Measurements from ENCODE around the gene MTG2.

MTG2 gene

DNA sequence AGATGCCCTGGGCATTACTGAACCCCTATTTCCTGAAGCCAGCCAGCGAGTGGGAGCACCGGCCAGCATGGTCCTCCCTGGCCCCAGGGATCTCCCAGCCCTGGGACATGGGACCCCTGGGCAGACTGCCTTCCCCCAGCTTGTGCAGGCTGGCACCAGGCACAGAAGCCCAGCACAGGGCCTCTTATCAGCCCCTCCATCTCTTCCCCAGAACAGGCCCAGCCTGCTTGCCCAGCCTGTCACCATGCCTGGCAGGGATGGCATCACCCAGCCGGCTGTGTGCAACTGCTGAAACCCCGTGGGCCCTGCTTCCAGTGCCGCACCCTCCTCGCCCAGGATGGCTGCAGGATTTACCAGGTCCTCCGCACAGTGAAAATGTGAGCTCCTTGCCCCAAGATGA is 49.4 kb downstream of the MTG2 start:
- Histone ChIP-seq H2AFZ (ENCODE audit: low read depth, low read length) (no peak overlapping the region), H3K27me3 (ENCODE audit: low read depth, low read length) (no peaks in the 10 kb centered on the region), H3K9ac (ENCODE audit: low read length) (no peak overlapping the region), H3K27ac (ENCODE audit: low read length) (no peak overlapping the region), H3K9me3 (ENCODE audit: insufficient read depth, low read length) (no peaks in the 10 kb centered on the region), H3K79me2 (ENCODE audit: low read length) (no peaks in the 10 kb centered on the region), H3K4me3 (ENCODE audit: low read length) (no peak overlapping the region), H3K36me3 (replicated peaks; ENCODE audit: low read depth, low read length) (no peaks in the 10 kb centered on the region), H3K4me2 (ENCODE audit: low read length) (no peak overlapping the region), H3K4me1 (ENCODE audit: low read length) (no peaks in the 10 kb centered on the region), H4K20me1 (ENCODE audit: insufficient read depth, low read length) (no peaks in the 10 kb centered on the region)
- TF ChIP-seq, protein P1, sequence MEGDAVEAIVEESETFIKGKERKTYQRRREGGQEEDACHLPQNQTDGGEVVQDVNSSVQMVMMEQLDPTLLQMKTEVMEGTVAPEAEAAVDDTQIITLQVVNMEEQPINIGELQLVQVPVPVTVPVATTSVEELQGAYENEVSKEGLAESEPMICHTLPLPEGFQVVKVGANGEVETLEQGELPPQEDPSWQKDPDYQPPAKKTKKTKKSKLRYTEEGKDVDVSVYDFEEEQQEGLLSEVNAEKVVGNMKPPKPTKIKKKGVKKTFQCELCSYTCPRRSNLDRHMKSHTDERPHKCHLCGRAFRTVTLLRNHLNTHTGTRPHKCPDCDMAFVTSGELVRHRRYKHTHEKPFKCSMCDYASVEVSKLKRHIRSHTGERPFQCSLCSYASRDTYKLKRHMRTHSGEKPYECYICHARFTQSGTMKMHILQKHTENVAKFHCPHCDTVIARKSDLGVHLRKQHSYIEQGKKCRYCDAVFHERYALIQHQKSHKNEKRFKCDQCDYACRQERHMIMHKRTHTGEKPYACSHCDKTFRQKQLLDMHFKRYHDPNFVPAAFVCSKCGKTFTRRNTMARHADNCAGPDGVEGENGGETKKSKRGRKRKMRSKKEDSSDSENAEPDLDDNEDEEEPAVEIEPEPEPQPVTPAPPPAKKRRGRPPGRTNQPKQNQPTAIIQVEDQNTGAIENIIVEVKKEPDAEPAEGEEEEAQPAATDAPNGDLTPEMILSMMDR (IDR thresholded peaks at IDR 0.05; ENCODE audit: low read depth, low read length), result no peak

DNA sequence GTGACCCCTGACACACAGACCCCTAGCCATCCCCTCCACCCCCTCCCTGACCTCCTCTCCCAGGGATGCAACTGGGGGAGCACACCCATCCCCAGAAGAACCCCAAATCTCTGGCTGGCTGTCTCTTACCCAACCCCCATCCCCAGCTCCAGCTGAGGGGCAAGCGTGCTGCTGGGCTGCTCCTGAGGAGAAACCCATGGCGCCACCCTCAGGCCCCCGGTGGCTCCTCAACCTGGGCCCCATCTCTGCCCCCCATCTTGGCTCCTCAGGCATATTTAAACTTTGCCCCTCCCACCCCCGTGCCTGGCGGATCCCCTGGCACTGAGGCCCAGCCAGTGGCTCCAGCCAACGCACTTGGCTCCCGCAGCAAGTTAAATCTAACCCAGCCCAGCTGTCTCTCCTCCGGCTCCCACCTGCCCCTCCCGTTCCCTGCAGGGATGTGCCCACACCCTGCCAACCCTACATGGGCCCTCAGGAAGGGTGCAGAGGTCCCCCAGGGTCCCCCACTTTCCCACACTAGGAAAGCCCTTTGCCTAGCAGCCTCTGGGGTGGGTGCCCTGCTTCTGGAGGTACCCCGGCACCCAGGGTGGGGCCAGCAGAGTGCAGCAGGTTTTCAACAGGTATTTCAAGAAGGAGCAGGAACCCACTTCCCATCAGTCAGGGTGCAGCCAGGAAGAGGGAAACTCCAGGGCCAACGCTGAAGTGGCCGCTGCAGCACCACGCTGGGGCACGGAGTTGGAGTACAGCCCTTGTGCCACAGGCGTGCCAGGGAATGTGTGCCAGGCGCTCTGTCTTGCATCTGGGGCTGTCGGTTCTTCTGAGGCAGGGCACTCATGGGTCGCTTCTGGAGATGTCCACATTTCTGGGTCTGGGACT is 50.2 kb downstream of the MTG2 start:
- Histone ChIP-seq H3K36me3 (replicated peaks; ENCODE audit: low read depth, low read length) (no peaks in the 10 kb centered on the region), H3K9ac (ENCODE audit: low read length) (no peak overlapping the region), H3K4me3 (ENCODE audit: low read length) (no peak overlapping the region), H3K4me1 (ENCODE audit: low read length) (peaks cover 5% of the 10 kb centered on the region), H3K4me2 (ENCODE audit: low read length) (no peak overlapping the region), H4K20me1 (ENCODE audit: insufficient read depth, low read length) (no peaks in the 10 kb centered on the region), H3K27ac (ENCODE audit: low read length) (no peak overlapping the region), H3K79me2 (ENCODE audit: low read length) (no peaks in the 10 kb centered on the region), H2AFZ (ENCODE audit: low read depth, low read length) (no peak overlapping the region), H3K9me3 (ENCODE audit: insufficient read depth, low read length) (no peaks in the 10 kb centered on the region), H3K27me3 (ENCODE audit: low read depth, low read length) (no peaks in the 10 kb centered on the region)
- TF ChIP-seq EZH2phosphoT487 (IDR thresholded peaks at IDR 0.05; ENCODE audit: low read depth), result no peak
- TF ChIP-seq, protein P1 (IDR thresholded peaks at IDR 0.05; ENCODE audit: low read depth, low read length), result no peak

DNA sequence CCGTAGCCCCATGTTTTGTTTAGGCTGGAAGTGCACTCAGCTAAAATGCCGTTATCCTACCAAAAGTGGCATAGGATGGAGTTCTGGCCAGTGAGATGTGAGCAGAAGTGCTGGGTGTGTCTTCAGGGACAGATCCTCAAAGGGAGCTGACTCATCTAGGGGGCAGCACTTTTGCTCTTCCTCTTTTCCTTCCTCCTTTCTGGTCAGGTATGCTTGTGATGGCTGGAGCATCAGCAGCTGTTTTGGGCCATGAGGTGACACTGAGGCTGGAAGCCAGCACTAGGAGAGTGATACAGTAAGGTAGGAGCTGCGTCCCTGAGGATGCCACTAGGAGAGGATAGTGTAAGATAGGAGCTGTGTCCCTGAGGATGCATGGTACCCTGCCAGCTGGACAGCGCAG is 50.9 kb downstream of the MTG2 start:
- Histone ChIP-seq H2AFZ (ENCODE audit: low read depth, low read length) (no peak overlapping the region), H3K9ac (ENCODE audit: low read length) (no peak overlapping the region), H3K36me3 (replicated peaks; ENCODE audit: low read depth, low read length) (no peaks in the 10 kb centered on the region), H3K4me2 (ENCODE audit: low read length) (no peak overlapping the region), H3K4me1 (ENCODE audit: low read length) (peaks cover 5% of the 10 kb centered on the region), H3K27me3 (ENCODE audit: low read depth, low read length) (no peaks in the 10 kb centered on the region), H4K20me1 (ENCODE audit: insufficient read depth, low read length) (no peaks in the 10 kb centered on the region), H3K9me3 (ENCODE audit: insufficient read depth, low read length) (no peaks in the 10 kb centered on the region), H3K27ac (ENCODE audit: low read length) (no peak overlapping the region), H3K79me2 (ENCODE audit: low read length) (no peaks in the 10 kb centered on the region; the same call in 1 of the 2 replicates), H3K4me3 (ENCODE audit: low read length) (no peak overlapping the region)
- TF ChIP-seq EZH2phosphoT487 (IDR thresholded peaks at IDR 0.05; ENCODE audit: low read depth), result no peak

DNA sequence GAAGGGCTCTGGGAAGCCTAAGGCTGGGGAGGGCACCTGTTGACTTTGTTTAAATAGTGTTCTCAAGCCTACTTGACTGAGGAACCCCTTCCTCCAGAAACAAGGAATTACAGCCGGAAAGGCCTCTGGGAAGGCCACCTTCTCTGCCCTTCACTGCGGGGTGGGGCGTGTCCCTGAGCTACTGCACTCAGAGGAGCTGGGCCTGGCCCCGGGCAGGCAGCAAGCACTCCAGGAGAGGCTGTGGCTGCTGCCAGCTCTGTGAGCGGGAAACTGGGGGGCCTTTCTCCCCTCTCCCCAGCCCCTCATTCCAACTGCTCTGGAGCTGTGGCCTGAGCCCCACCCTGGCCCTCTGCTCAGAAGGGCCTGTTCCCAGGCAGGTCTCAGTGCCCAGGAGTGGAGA is 51.5 kb downstream of the MTG2 start:
- H3K36me3 ChIP-seq (replicated peaks; ENCODE audit: low read depth, low read length), result no peaks in the 10 kb centered on the region
- H2AFZ ChIP-seq (ENCODE audit: low read depth, low read length), result no peak overlapping the region
- H3K4me1 ChIP-seq (ENCODE audit: low read length), result peaks cover 8% of the 10 kb centered on the region
- H3K4me3 ChIP-seq (ENCODE audit: low read length), result no peak overlapping the region
- no peak overlapping the region for H3K4me2 ChIP-seq (ENCODE audit: low read length)
- TF ChIP-seq, protein P1 (IDR thresholded peaks at IDR 0.05; ENCODE audit: low read depth, low read length), result no peak
- no peak for TF ChIP-seq EZH2phosphoT487 (IDR thresholded peaks at IDR 0.05; ENCODE audit: low read depth)
- H3K9ac ChIP-seq (ENCODE audit: low read length), result no peak overlapping the region
- peaks cover 6% of the 10 kb centered on the region for H3K79me2 ChIP-seq (ENCODE audit: low read length)
- no peak overlapping the region for H3K27ac ChIP-seq (ENCODE audit: low read length)
- no peaks in the 10 kb centered on the region for H3K9me3 ChIP-seq (ENCODE audit: insufficient read depth, low read length)
- peaks cover 3% of the 10 kb centered on the region; the same call in 1 of the 2 replicates for H4K20me1 ChIP-seq (ENCODE audit: insufficient read depth, low read length)
- no peaks in the 10 kb centered on the region for H3K27me3 ChIP-seq (ENCODE audit: low read depth, low read length)
